Psoas muscle (tissue), 8 donors: ENCODE results near the gene RAB9A. TPM values are rescaled to one million over a fixed set of nuclear protein-coding genes. Genes with fewer than 3 reads are reported as not detected.

Experiments
- ATAC-seq, 4 donors: fragments of 200-7000 bp; cut with Tn5 transposase; one replicate each; pipeline ENCODE4 v1.9.1; 2020; ENCODE audit warnings: moderate library complexity in 3 of 4, mild to moderate bottlenecking in 2 of 4
- DNase-seq, 2 donors: peaks; one replicate each; pipeline ENCODE4 v3.0.0-alpha.2; 2020
- H3K27ac ChIP-seq: fragments of 200-600 bp; one replicate; pipeline ENCODE4 v1.8.0; 2022
- H3K27me3 ChIP-seq, 3 donors: fragments of 200-600 bp in 1 of 3; one replicate each; pipeline versions ENCODE4 v1.6.1 to v1.8.0; 2013 to 2022; ENCODE audit warnings: low read length in 2 of 3, mild to moderate bottlenecking in 2 of 3, moderate library complexity in 1 of 3; ENCODE audit not compliant: insufficient read depth in 3 of 3
- H3K36me3 ChIP-seq, 2 donors: fragments of 200-600 bp in 1 of 2; one replicate each; pipeline versions ENCODE4 v1.6.1 to v1.8.0; 2013 to 2022; ENCODE audit warnings: low read depth in 1 of 2, mild to moderate bottlenecking in 1 of 2, moderate library complexity in 1 of 2; ENCODE audit not compliant: insufficient read depth in 1 of 2
- H3K4me1 ChIP-seq: fragments of 200-600 bp; one replicate; pipeline ENCODE4 v1.8.0; 2022
- H3K4me3 ChIP-seq: fragments of 200-600 bp; one replicate; pipeline ENCODE4 v1.8.0; 2022; ENCODE audit warnings: mild to moderate bottlenecking
- H3K9me3 ChIP-seq: fragments of 200-600 bp; one replicate; pipeline ENCODE4 v1.8.0; 2022
- WGBS, 3 donors: extraction: QIAGEN DNeasy Blood & Tissue Kit; methylation state at CpG; one replicate each; pipeline versions ENCODE4 v1.1.6 to v1.1.7; 2013; 5-methylcytosine and 5-hydroxymethylcytosine counted together
- intact Hi-C, 2 donors: fragments of 100-400 bp; cut with DNase I; formaldehyde crosslinking; loops; one replicate each; pipeline versions ENCODE4 v1.11.0 to v1.14.2; 2022
- polyA plus RNA-seq, 3 donors: library from polyadenylated mRNA; stranded (reverse); fragments of 200-250 nt; gene quantifications; one replicate each; pipeline ENCODE4 v1.2.3, GENCODE V29; 2013
- total RNA-seq, 4 donors: library from RNA; stranded (reverse); fragmentation: NEBNext Ultra II Directional in 2 of 4; extraction: Animal tissue kit (Norgen Biotek cat#: 25700) in 2 of 4; gene quantifications; one replicate each; pipeline versions ENCODE4 v1.2.1 to v1.2.4, GENCODE V29; 2021 to 2023
- TF ChIP-seq, protein P1 (sequence below): fragments of 200-600 bp; IDR thresholded peaks from one replicate; pipeline ENCODE4 v1.8.0; 2022; ENCODE audit warnings: antibody characterized with exemption
- donor health status: healthy with polysubstance abuse.
- donor health status: DM: no; HTN: no; CAD: no; lungs with moderate emphysema.
- donor health status: Bipolar disorder and iron deficiency.
- donor health status: healthy.
- donor health status: DM: yes; HTN: yes; CAD: no.
- donor health status: DM: no; HTN: no; CAD: no.
- donor health status: DM: no; HTN: no; CAD: no.
- donor health status: DM: yes; HTN: yes; CAD: no.

RAB9A gene
- total and polyA plus RNA-seq, 7 donors, result 13.0 to 25.4 (median 14.8) TPM

GRCh38 chrX:13697455-13697854 lies 8.5 kb downstream of the RAB9A start:
- intact Hi-C loops, result no loop called here
- Histone ChIP-seq H3K4me1 (peaks cover 22% of the 10 kb centered on the region), H3K27ac (no peak overlapping the region), H3K27me3 (peaks cover 0 to 5% (median 0%) of the 10 kb centered on the region in 3 donors), H3K4me3 (no peak overlapping the region), H3K36me3 (no peaks in the 10 kb centered on the region), H3K9me3 (no peaks in the 10 kb centered on the region)
- DNase-seq (no peak), ATAC-seq (no peak)
- TF ChIP-seq, protein P1, sequence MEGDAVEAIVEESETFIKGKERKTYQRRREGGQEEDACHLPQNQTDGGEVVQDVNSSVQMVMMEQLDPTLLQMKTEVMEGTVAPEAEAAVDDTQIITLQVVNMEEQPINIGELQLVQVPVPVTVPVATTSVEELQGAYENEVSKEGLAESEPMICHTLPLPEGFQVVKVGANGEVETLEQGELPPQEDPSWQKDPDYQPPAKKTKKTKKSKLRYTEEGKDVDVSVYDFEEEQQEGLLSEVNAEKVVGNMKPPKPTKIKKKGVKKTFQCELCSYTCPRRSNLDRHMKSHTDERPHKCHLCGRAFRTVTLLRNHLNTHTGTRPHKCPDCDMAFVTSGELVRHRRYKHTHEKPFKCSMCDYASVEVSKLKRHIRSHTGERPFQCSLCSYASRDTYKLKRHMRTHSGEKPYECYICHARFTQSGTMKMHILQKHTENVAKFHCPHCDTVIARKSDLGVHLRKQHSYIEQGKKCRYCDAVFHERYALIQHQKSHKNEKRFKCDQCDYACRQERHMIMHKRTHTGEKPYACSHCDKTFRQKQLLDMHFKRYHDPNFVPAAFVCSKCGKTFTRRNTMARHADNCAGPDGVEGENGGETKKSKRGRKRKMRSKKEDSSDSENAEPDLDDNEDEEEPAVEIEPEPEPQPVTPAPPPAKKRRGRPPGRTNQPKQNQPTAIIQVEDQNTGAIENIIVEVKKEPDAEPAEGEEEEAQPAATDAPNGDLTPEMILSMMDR, result no peak
- 94 to 97% (median 97%) methylated on average over 2 of the region's 2 CpGs for WGBS, 3 donors

DNA sequence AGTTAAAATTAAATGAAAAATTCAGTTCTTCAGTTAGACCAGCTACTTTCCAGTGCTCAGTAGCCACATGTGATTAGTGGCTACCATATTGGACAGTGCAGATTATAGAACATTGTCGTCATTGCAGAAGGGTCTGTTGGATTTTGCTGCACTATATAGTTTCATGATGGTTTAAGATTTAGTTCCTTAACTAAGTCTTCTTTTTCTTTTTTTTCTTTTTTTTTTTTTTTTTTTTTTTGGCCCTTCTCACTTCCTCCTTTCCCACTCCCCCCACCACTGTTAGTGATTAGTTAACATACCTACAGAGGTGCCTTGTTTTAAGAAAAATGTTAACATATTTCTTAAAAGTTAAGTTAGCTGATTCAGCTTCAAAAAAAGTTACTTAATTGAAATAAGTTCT lies 9.0 kb downstream of the RAB9A start:
- DNase-seq (no peak), ATAC-seq (no peak)
- TF ChIP-seq, protein P1, result no peak
- Histone ChIP-seq H3K27ac (no peak overlapping the region), H3K36me3 (no peaks in the 10 kb centered on the region), H3K27me3 (peaks cover 0 to 5% (median 0%) of the 10 kb centered on the region in 3 donors), H3K4me1 (peaks cover 19% of the 10 kb centered on the region), H3K4me3 (no peak overlapping the region), H3K9me3 (no peaks in the 10 kb centered on the region)
- 81 to 86% (median 86%) methylated on average over 1 of the region's 1 CpG for WGBS, 3 donors
- intact Hi-C loops, result no loop called here

DNA sequence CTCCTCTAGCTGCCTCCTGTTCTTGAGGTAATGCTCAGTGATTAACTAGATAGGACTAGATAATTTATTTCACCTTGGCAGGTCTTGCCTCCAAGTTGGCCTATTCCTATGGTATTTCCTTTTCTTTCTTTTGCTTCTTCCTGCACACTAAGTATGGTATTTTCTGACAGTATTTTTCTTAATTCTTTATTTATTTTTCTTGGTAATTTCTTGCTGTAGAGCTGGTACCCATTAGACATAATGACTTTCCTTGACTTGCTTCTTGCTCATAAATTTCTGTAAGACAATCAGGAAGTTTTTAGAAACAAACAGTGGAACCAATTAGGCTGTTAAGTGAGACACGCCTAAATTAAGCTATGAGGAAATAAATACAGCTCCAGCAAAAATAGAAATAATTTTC lies 9.5 kb downstream of the RAB9A start:
- Histone ChIP-seq H3K4me3 (no peak overlapping the region), H3K27me3 (peaks cover 0 to 5% (median 0%) of the 10 kb centered on the region in 3 donors), H3K36me3 (no peaks in the 10 kb centered on the region), H3K9me3 (no peaks in the 10 kb centered on the region), H3K4me1 (peaks cover 19% of the 10 kb centered on the region), H3K27ac (no peak overlapping the region)
- TF ChIP-seq, protein P1, result no peak
- ATAC-seq, result no peak
- no peak for DNase-seq
- WGBS, 3 donors, result 44 to 69% (median 56%) methylated on average over 1 of the region's 1 CpG
- intact Hi-C loops, result no loop called here

DNA sequence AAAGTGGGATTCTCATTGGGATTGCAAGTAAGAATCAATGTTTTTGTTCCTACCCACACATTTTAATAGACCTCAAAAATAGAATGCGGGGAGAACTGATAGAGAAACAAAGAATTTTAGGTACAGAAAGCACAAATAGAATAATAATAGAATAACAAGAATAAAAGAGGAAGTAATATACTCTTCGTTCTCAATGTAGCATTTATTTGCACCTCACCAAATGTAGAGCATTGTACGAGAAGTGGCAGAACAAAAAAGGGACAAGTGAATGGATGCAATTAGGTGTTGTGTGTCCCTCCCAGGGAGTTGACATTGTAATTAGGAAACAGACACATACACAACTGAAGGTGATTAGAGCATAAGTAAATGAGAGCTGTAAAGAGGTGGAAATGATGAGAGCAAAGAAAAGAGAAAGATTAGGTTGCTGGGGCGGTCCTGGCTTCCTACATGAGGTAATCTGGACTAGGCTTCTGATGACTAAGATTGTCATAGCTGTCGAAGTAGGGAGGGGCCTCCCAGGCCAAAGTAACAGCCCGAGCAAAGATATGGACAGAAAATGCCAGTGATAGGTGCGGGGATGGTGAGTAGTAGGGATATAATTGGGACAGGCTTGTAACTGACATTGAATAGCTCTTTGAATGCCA lies 10.4 kb downstream of the RAB9A start:
- Histone ChIP-seq H3K4me1 (peaks cover 12% of the 10 kb centered on the region), H3K9me3 (no peaks in the 10 kb centered on the region), H3K36me3 (no peaks in the 10 kb centered on the region), H3K27ac (peak overlapping the region; percentile 33), H3K27me3 (peaks cover 0 to 5% (median 0%) of the 10 kb centered on the region in 3 donors), H3K4me3 (no peak overlapping the region)
- intact Hi-C loops, result no loop called here
- peak in 1 of 2 donors; percentile 17 for DNase-seq
- 45 to 68% (median 54%) methylated on average over 7 of the region's 7 CpGs for WGBS, 3 donors
- ATAC-seq, result peak; percentile 73 to 92 (median 84)
- TF ChIP-seq, protein P1, result no peak

DNA sequence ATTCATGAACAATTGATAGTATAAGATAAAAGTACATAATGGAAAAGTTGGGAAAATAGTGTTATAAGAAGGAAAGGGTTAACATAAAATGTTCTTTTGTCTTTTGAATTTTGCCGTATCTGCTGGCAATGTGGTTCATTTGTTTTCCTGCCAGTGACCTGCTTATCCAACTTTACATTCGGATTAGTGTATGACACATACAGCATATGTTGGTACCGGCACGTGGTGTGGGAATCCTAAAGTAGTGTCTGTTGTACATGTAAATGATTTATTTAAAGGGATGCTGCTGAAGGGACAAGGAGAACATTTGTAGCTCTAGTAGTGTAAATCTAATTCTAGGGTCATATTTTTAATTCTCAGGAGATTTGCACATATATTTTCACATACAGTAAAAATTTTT lies 11.5 kb downstream of the RAB9A start:
- Histone ChIP-seq H3K27me3 (peaks cover 0 to 5% (median 0%) of the 10 kb centered on the region in 3 donors), H3K27ac (no peak overlapping the region), H3K4me3 (no peak overlapping the region), H3K9me3 (no peaks in the 10 kb centered on the region), H3K36me3 (no peaks in the 10 kb centered on the region), H3K4me1 (peaks cover 11% of the 10 kb centered on the region)
- intact Hi-C loops, result no loop called here
- TF ChIP-seq, protein P1, result no peak
- ATAC-seq (no peak), DNase-seq (no peak)
- 52 to 64% (median 53%) methylated on average over 4 of the region's 4 CpGs for WGBS, 3 donors
